GM19099 (cell line): ENCODE results near the gene TTLL11.

Source experiments
- POLR2A ChIP-seq: IDR thresholded peaks from 3 replicates; pipeline ENCODE4 v1.6.1; 2011; ENCODE audit warnings: low read depth; ENCODE audit not compliant: insufficient read length; ENCODE audit errors: extremely low read depth

Gene TTLL11

GRCh38 chr9:121917375-121918335 lies 175.5 kb downstream of the TTLL11 start:
- no peak for TF ChIP-seq POLR2A

GRCh38 chr9:121915304-121915625 lies 177.8 kb downstream of the TTLL11 start:
- no peak for TF ChIP-seq POLR2A

- no peak for TF ChIP-seq POLR2A
Measured at GRCh38 chr9:121914604-121915303, 178.4 kb downstream of the TTLL11 start.

- no peak for TF ChIP-seq POLR2A
Measured at GRCh38 chr9:121914017-121914595, 179.0 kb downstream of the TTLL11 start.

GRCh38 chr9:121912812-121913627 lies 180.1 kb downstream of the TTLL11 start:
- no peak for TF ChIP-seq POLR2A

- no peak for TF ChIP-seq POLR2A
Measured at GRCh38 chr9:121910491-121911040, 182.5 kb downstream of the TTLL11 start.

GRCh38 chr9:121909111-121909510 lies 184.0 kb downstream of the TTLL11 start:
- no peak for TF ChIP-seq POLR2A

- no peak for TF ChIP-seq POLR2A
Measured at GRCh38 chr9:121906074-121906870, 186.8 kb downstream of the TTLL11 start.

GRCh38 chr9:121902461-121903135 lies 190.5 kb downstream of the TTLL11 start:
- TF ChIP-seq POLR2A, result no peak

GRCh38 chr9:121901616-121902015 lies 191.5 kb downstream of the TTLL11 start:
- no peak for TF ChIP-seq POLR2A

GRCh38 chr9:121900163-121900562 lies 192.9 kb downstream of the TTLL11 start:
- TF ChIP-seq POLR2A, result no peak

GRCh38 chr9:121898856-121899255 lies 194.3 kb downstream of the TTLL11 start:
- TF ChIP-seq POLR2A, result no peak

GRCh38 chr9:121897140-121897539 lies 196.0 kb downstream of the TTLL11 start:
- TF ChIP-seq POLR2A, result no peak
